ENCODE data around the gene TENM4.
A peak's percentile ranks its signal among the peaks of the same experiment; 100 is the strongest.

The TENM4 gene

GRCh38 chr11:78851878-78852586 lies 588.8 kb downstream of the TENM4 start:
- TF ChIP-seq CTCF (IDR thresholded peaks at IDR 0.05; ENCODE audit: control insufficient read depth, insufficient read depth, low read depth, low read length, missing control alignments), result no peak
- no peak overlapping the region for H3K4me3 ChIP-seq (ENCODE audit: control insufficient read depth, low read depth, low read length)
- DNase-seq (ENCODE audit: low read depth), result no peak

DNA sequence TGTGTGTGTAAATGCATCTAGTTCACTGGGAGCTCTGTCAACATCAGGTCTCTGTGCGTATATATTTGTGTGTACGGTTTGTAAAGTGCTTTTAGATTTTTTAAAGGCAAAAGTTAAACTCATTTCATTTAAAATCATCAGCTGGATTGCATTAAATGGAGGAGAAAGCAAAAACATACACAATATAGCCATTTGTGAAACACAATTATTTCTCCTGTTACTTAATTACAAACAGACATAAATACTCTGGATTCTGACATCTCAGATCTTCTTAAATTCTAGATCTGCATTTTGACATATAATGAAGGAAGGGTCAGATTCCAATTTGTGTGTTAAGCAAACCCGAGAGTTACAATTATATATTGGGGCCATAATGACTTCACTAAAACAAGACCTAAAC lies 590.8 kb downstream of the TENM4 start:
- no peak for TF ChIP-seq CTCF (IDR thresholded peaks at IDR 0.05; ENCODE audit: control insufficient read depth, insufficient read depth, low read depth, low read length, missing control alignments)
- no peak overlapping the region for H3K4me3 ChIP-seq (ENCODE audit: control insufficient read depth, low read depth, low read length)
- no peak for DNase-seq (ENCODE audit: low read depth)

GRCh38 chr11:78846269-78846668 lies 594.6 kb downstream of the TENM4 start:
- no peak for TF ChIP-seq CTCF (IDR thresholded peaks at IDR 0.05; ENCODE audit: control insufficient read depth, insufficient read depth, low read depth, low read length, missing control alignments)
- no peak for DNase-seq (ENCODE audit: low read depth)
- no peak overlapping the region for H3K4me3 ChIP-seq (ENCODE audit: control insufficient read depth, low read depth, low read length)

GRCh38 chr11:78845496-78845895 lies 595.3 kb downstream of the TENM4 start:
- TF ChIP-seq CTCF (IDR thresholded peaks at IDR 0.05; ENCODE audit: control insufficient read depth, insufficient read depth, low read depth, low read length, missing control alignments), result no peak
- no peak overlapping the region for H3K4me3 ChIP-seq (ENCODE audit: control insufficient read depth, low read depth, low read length)
- DNase-seq (ENCODE audit: low read depth), result no peak

- no peak overlapping the region for H3K4me3 ChIP-seq (ENCODE audit: control insufficient read depth, low read depth, low read length)
- TF ChIP-seq CTCF (IDR thresholded peaks at IDR 0.05; ENCODE audit: control insufficient read depth, insufficient read depth, low read depth, low read length, missing control alignments), result no peak
- DNase-seq (ENCODE audit: low read depth), result no peak
These were observed 599.3 kb downstream of the TENM4 start for GRCh38 chr11:78841456-78842060.

- TF ChIP-seq CTCF (IDR thresholded peaks at IDR 0.05; ENCODE audit: control insufficient read depth, insufficient read depth, low read depth, low read length, missing control alignments), result no peak
- peak; percentile 80 for DNase-seq (ENCODE audit: low read depth)
- H3K4me3 ChIP-seq (ENCODE audit: control insufficient read depth, low read depth, low read length), result no peak overlapping the region; the same call in 1 of the 2 replicates
These were observed 600.2 kb downstream of the TENM4 start for GRCh38 chr11:78840623-78841022.
